Measurements from ENCODE around the gene GPSM1.
"Not testable (repeated sequence)": the region's sequence is repeated elsewhere in the genome, so short reads cannot be mapped to it uniquely, and the experiment has no call there.

Gene GPSM1

DNA sequence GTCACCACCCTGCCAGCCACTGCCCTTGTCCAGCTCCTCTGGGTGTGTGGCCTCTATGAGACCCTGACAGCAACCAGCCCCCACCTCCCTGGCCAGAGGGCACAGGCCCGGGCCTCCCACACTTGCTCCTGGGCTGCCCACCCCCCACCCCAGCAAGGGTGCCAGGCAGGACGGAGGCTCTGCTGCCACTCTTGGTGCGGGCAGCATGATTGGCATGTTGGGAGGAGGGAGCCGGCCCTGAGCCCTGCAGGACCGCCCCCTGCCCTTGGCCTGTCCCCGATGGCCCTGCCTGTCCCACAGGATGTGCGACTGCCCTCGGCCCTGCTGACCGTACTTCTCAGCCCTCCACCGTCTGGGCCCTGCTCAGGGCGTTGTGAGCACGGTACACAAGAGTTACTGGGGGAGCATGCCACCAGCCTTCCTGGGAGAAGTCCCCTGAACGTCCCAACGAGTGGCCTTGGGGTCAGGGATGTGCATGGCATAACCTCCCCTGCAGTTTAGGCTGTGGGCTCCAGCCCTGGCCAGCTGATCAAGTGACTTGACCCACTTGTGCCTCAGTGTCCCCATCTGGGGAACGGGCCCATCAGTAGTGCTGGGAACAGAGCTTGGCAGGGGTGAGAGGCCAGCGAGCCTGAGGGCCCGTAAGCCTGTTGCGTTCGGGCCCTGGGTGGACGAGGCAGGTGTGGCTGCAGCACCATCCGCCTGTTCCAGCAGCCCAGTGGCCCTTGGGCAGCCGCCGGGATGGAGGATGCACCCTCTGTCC is 16.0 kb downstream of the GPSM1 start:
- DNase-seq (ENCODE audit: low read depth in 2 of 2, low spot score in 1 of 2), result no peak

DNA sequence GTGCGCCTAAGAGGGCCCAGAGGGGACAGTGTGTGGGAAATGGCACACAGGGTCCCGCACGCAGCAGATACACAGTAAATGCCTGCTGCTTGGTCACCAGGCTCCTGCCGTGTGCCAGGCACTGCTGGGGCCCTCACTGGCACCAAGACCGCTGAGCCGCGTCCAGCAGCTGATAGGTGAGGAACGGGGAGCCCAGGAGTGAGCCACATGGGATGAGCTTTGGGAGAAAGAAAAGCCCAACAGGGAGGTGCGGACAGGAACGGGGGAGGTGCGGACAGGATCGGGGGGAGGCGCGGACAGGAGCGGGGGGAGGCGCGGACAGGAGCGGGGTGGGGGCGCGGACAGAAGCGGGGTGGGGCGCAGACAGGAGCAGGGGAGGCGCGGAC is 16.5 kb downstream of the GPSM1 start:
- DNase-seq (ENCODE audit: low read depth in 2 of 2, low spot score in 1 of 2), result no peak

DNA sequence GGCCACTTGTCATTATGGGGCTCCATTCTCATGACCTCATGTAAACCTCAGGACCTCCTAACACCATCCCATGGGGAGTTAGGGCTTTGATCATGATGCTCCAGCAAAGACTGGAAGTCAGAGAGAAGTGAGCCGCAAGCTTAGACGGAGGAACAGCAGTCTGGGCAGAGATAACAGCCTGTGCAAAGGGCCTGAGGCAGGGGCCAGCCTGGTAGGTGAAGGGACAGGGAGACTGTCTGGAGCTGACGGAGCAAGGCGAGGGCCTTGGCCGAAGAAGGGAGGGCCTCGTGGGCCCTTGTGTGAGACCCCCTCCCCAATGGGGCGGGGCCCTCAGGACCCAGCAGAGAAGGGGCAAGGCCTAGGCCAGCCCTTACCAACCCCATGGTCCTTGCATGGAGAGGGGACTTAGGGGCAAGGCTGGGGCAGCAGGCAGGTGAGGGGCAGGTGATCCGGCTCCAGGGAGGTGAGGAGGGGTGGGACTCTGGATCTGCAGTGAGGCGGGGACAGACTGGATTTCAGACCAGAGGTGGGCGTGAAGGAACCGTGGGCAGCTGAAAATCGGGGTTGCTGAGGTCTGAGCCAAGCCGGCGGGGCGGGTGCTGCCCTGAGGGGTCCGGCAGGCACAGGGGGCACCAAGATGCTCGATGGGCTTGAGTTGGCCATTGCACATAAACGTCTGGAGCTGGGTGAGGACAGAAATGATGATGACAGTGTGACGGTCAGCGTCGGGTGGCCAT is 17.4 kb downstream of the GPSM1 start:
- DNase-seq (ENCODE audit: low read depth in 2 of 2, low spot score in 1 of 2), result no peak

DNA sequence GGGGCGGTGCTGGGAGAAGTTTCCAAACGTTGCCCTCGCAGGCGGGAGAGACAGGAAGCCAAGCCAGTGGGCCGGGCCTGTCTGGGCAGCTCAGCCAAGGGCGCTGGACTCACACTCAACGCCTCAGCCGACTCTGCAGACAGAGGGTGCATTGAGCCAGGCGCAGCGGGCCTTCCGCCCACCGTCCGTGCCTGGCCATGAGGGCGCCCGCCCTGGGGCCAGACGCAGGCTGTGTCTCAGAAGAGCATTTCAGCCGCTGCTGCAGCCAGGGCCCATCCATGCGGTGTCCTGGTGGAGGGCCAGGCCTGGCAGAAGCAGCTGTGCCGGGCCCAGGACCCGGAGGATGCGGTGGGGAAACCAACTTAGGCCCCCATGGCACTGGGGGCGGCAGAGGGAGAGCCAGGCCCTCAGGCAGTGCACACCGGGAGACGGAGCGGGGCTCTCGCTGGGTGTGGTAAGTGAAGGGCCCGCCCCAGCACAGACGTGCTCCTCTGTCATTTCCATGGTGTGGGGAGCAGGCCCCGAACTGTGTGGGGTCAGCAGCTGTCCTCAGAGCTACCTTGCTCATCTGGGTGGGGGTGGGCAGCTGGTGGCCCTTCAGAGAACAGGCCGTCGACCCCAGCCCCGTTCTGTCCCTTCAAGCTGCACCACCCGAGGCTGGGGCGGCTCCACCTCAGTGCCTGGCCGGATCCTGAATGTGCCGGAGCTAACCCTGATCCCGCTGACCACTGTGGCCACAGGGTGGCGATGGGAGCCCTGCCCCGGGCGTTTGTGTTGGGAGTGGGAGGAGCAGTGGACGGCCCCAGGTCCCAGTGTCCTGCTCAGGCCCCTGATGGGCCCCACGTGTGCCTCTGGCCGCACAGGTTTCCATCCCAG is 18.2 kb downstream of the GPSM1 start:
- no peak for DNase-seq (ENCODE audit: low read depth in 2 of 2, low spot score in 1 of 2)

DNA sequence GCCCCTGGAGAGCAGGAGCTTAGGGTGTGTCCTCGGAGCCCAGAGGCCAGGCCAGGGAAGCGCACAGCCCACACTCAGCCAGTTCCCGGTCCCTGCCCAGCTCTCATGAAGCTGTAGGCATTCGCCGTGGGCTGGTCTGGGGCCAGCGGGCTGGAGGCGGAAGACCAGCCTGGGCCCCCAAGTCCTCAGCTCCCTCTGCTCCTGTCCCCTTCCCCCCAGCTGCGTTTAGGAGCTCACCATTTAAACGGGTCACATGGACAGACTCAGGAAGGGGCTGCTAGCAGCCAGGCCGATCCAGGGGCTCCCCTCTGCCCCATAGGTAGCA is 18.8 kb downstream of the GPSM1 start:
- DNase-seq (ENCODE audit: low read depth in 2 of 2, low spot score in 1 of 2), result no peak

DNA sequence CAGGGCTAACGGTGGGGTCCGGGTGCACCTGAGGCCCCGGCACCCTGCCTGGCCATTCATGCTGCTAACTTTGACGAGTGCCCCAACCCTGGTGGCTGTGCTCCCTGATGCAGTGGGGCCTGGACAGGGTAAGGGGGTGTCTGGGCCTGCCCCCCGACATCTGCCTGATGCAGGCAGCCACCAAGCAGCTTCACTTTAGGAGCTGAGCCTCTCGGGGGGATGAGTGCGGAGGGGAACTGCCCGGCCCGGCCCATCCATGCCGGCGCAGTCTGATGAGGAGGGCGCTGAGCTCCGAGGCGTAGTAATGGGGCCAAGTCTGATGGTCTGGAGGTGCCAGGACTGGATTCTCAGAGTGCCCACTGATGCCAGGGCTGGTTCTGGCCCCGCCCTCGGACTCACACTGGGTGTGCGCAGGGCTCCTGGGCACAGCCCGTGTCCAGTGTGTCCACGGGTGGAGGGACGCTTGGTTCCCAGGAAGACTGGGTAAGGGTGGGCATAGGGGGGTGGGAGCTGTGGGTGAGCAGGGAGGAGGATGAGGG is 19.7 kb downstream of the GPSM1 start:
- DNase-seq (ENCODE audit: low read depth in 2 of 2, low spot score in 1 of 2), result no peak

DNA sequence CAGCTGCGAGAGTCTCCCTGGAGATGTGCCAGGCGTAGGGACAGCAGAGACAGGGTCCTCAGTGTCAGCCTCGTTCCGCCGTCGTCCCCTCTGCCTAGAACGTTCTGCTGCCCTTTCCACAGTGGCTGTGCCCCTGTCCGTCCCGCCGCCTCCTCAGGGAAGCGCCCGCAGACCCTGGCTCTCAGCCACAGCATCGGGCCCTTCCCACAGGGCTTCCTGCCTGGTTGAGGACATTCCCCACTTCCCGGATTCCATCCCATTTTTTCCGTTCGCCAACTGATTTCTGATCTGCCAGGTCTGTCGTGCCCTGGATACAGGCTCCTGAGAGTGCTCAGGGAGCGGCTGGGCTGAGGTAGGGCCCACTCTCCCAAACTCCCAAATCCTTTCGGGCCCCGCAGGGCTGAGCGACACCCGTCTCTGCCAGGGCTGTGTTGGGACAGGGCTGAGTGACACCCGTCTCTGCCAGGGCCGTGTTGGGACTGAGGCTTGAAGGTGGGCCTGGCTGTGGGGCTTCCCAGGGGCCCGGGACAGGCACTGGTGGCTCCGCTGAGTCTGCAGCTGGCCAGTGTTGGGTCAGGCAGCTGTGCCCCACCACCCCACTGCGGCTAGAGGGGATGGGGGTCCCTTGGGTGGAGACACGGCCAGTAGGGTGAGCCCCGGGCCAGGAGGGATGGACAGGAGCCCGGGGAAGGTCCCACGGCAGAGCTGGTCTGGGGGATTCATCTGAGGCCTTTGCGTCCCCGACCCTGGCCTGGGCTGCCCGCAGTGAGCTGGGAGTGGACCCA is 20.3 kb downstream of the GPSM1 start:
- DNase-seq (ENCODE audit: low read depth in 2 of 2, low spot score in 1 of 2), result no peak

DNA sequence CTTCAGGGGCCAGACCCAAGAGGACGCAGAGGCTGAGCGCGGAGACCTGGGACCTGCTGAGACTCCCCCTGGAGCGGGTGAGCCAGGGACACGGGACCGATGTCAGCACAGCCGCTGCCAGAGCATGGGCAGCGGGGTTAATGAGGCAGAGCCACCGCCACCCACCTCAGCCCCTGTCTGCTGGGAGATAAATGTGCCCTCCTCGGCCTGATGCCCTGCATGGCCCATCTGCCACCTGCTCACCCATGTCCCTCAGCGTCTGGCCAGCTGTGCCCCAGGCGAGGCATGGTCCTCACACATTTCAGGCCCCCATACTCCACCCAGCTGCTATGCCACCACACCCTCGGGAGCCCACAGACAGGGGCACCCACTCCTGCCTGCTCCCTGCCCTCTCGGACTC is 21.4 kb downstream of the GPSM1 start:
- no peak for DNase-seq (ENCODE audit: low read depth in 2 of 2, low spot score in 1 of 2)

DNA sequence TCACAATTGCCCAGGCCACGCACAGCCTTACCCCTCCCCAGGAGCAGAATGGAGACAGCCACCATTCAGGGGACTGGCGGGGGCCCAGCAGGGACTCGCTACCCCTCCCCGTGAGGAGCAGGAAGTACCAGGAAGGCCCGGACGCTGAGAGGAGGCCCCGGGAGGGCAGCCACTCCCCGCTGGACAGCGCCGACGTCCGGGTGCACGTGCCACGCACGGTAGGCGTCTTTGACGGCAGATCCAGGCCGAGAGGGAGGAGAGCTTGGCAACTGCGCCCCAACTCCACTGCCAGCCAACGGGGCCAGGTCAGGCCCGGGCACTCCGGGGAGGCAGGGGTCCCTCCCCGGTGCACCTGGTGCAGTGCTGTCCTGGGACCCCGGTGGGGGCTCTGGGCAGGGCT is 22.2 kb downstream of the GPSM1 start:
- DNase-seq (ENCODE audit: low read depth in 2 of 2, low spot score in 1 of 2), result no peak

DNA sequence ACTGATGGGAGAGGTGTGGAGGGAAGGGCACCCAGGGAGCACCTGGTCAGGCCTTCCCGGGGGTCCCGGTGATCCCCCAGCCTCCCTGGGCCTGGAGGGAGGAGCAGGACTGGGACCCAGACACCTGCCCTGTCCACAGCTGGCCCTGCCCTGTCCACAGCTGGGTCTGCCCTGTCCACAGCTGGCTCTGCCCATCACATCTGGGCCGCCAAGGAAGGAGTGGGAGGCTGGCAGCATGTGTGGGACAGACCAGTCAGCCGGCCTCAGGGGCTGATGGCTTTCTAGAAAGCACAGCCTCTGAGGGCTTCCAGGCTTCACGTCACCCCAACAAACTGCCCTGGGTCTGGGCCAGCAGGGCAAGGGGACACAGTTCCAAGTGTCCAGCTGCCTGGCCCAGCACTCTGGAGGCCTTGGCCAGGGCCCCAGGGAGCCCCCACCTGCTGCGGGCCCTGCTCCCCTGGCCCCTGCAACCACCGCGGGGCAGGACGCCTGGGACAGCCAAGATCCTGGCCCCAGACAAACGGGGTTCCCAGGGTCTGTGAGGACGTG is 24.0 kb downstream of the GPSM1 start:
- DNase-seq (ENCODE audit: low read depth in 2 of 2, low spot score in 1 of 2), result no peak

DNA sequence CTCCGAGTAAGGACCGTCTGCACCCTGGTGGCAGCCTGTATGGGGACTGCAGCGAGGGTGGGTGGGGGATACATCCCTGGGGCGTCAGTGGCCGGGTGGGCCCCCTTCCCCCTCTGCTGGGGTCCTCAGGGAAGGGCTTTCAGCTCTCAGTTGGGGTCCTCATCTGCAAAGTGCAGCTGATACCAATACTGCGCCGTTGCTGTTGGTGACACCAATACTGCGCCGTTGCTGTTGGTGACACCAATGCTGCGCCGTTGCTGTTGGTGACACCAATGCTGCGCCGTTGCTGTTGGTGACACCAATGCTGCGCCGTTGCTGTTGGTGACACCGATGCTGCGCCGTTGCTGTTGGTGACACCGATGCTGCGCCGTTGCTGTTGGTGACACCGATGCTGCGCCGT is 24.5 kb downstream of the GPSM1 start:
- not testable (repeated sequence) for DNase-seq (ENCODE audit: low read depth in 2 of 2, low spot score in 1 of 2)

DNA sequence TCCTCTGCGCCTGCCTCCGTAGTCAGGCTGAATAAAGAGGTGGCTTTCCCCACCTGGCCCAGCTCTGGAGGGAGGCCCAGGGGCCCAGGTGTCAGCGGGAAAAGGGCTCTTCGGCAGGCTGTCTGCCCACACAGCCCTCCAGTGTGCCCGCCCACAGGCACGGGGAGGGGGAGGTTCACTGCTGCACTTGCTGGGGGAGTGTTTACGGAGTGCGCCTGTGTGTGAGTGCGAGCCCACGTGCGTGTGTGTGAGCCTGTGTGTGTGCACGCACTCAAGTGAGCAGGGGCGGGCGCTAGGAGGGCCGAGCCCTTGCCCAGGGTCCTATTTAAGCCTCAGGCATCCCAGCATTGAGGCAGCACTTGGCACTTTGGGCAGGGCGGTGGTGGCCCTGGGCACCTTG is 25.3 kb downstream of the GPSM1 start:
- DNase-seq (ENCODE audit: low read depth in 2 of 2, low spot score in 1 of 2), result no peak

DNA sequence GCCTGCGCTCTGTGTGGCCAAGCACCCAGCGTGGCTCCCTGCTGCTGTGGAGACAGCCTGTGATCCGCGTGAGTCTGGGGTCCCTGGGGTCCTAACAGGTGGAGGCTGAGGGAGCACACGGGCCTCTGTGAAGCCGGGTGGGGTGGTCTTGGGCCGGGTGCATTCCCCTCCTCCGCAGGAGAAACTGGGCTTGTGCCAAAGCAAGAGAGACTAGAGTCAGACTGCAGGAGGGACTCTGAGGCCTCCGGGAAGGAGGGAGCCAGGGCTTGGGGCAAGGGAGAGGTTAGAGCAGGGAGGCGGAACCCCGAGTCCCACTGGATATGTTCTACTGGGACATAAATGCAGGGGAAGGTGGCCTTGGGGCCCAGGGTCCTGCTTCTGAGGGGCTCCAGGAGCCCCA is 25.7 kb downstream of the GPSM1 start:
- no peak for DNase-seq (ENCODE audit: low read depth in 2 of 2, low spot score in 1 of 2)

DNA sequence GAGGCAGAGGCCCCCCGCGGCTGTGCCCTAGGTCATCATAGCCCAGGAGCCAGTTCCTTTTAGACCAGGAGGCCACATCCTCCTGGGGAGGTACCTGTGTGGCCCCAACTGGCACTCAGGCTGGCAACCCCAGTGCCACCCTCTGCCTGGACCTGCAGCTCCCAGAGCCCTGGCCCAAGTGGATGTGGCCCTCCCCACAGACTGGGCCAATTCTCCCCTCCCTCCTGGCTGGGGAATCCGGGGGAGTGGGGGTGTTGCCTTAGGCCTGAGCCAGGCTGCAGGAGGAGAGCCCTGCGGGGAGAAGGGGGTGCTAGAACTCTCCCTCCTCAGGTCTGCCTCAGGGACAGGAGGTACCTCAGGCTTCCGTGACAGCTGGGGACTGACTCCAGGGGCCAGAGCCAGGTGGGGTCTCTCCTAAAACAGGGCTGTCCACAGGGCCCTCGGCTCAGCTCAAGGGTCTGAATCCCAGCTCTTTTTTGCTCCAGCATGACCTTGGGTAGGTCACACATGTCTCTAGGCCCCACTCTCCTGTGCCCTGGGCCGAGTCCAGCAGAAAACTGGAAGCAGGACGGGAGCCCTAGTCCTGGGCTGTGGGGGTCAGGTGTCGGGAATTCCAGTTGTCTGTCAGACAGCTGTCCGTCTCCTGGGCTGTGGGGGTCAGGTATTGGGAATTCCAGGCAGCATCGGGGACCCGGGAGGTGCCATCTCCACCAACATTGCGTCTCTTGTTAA is 26.6 kb downstream of the GPSM1 start:
- no peak for DNase-seq (ENCODE audit: low read depth in 2 of 2, low spot score in 1 of 2)

DNA sequence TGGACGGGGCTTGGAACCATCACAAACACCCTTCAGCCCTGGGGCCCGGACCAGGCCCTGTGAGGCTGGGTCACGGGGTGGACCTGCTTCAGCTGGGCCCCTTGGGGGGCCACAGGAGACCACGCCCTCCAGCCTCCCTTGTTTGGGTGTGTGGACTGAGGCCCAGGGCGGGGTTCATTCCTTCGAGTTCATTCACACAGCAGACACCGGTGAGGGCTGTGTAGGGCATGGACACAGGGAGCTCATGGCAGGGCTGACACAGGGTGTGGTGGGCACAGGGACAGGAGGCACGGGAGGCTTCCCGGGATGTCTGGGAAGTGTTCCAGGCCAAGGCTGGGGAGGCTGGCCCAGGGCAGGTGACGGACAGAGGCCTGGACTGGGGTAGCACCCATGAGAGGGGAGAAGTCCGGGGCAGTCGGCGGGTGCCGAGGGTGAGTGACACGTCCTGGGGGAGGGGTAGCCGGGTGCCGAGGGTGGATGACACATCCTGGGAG is 27.3 kb downstream of the GPSM1 start:
- no peak for DNase-seq (ENCODE audit: low read depth in 2 of 2, low spot score in 1 of 2)

DNA sequence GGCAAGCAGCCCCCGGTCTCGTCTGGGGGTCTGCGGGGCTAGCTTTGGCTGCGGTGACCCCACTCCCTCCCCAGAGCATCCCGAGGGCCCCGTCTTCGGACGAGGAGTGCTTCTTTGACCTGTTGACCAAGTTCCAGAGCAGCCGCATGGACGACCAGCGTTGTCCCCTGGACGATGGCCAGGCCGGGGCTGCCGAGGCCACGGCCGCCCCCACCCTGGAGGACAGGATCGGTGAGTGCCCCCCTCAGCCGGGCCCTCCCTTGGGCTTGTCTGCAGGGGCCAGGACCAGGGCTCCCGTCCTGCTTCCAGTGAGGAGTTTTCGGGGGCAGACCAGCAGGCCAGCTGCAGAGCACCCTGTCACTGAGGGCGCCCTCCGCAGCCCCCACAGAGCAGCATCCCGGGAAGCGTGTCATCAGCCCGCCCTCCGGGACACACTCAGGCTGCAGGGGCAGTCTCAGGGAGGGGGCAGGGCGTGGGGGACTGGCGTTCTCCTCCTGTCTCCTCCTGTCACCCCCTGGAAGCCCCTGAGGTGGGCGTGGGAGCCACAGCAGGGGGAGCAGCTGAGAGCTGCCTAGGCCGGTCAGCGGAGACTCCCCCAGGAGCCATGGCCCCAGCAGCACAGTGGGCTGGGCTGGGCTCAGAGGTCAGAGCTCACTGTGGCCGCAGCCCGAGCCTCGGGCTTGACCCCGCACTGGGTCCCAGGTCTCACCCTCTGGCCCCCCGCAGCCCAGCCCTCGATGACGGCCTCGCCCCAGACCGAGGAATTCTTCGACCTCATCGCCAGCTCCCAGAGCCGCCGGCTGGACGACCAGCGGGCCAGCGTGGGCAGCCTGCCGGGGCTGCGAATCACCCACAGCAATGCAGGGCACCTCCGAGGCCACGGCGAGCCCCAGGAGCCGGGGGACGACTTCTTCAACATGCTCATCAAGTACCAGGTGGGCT is 28.5 kb downstream of the GPSM1 start:
- DNase-seq (ENCODE audit: low read depth in 2 of 2, low spot score in 1 of 2), result no peak

DNA sequence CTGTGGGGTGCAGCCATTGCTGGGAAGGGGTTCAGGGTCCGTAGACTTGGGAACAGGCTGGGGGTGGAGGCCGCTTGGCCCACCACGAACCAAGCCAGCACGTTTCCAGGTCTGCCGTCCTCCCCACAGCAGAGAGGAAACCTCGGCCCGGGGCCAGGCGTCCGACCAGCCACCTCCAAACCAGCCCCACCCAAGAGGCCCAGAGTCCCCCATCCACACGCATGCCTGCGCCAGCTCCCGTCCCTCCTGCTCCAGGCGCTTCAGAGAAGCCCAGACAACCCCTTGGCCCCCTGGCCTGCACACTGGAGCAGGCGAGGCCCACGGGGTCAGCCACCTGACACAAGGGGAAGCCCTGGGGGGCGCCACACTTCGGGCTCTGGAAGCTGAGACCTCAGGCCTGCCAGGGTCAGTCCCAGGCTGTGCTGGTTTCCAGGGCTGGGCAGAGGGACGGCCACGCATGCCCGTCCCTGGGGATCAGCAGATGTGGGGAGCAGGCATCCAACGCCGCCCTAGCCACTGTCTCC is 29.9 kb downstream of the GPSM1 start:
- DNase-seq (ENCODE audit: low read depth in 2 of 2, low spot score in 1 of 2), result no peak

DNA sequence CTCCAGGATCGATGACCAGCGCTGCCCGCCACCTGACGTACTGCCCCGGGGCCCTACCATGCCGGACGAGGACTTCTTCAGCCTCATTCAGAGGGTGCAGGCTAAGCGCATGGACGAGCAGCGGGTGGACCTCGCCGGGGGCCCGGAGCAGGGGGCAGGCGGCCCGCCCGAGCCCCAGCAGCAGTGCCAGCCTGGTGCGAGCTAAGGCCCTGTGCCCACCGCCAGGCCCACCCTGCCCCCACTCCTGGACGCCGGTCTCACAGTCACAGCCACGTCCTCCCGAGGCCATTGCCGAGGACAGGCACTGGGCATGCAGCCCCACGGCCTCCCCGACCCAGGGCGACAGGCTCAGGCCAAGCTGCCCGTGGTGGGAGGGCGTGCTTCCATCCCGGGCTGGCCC is 30.7 kb downstream of the GPSM1 start:
- no peak for DNase-seq (ENCODE audit: low read depth in 2 of 2, low spot score in 1 of 2)
